H1 (cell line): ENCODE results near the gene CD300LF. TPM values are rescaled to one million over a fixed set of nuclear protein-coding genes. Genes with fewer than 3 reads are reported as not detected.

ENCODE experiments used
- CTCF ChIA-PET: fragments of 300-600 bp; sonication (Branson Sonifier 250); formaldehyde crosslinking; loops from one replicate; lab custom pipeline; 2021; ENCODE audit not compliant: partially characterized antibody; lab: Charles Lee
- POLR2A ChIA-PET: fragments of 300-600 bp; sonication (Branson Sonifier 250); formaldehyde crosslinking; loops from one replicate; lab custom pipeline; 2021; ENCODE audit warnings: inconsistent platforms; ENCODE audit not compliant: partially characterized antibody; lab: Charles Lee
- DNase-seq, 2 experiments: peaks; one replicate each; pipeline versions ENCODE4 v3.0.0 to v3.0.0-alpha.2; 2010 to 2022; ENCODE audit warnings: low spot score in 2 of 2, low read depth in 1 of 2, mixed read lengths in 1 of 2
- FAIRE-seq: peaks from 2 replicates; lab custom pipeline; 2011; peaks lifted over from hg19 to GRCh38; lab: Jason Lieb, UNC
- H2AFZ ChIP-seq: 2 replicates; pipeline ENCODE4 v1.8.1; 2012; ENCODE audit warnings: low read length, inconsistent platforms
- H2AK5ac ChIP-seq: 2 replicates; pipeline ENCODE4 v1.6.1; 2013; ENCODE audit warnings: low read depth, low read length
- H2BK120ac ChIP-seq: replicated peaks from 2 replicates; pipeline ENCODE3; 2013; ENCODE audit warnings: low read depth, low read length, inconsistent platforms
- H2BK12ac ChIP-seq: 2 replicates; pipeline ENCODE4 v1.6.1; 2013; ENCODE audit warnings: low read depth, low read length
- H2BK15ac ChIP-seq: 2 replicates; pipeline ENCODE4 v1.6.1; 2013; ENCODE audit warnings: low read length
- H2BK20ac ChIP-seq: 2 replicates; pipeline ENCODE4 v1.6.1; 2013; ENCODE audit warnings: low read length
- H2BK5ac ChIP-seq: 2 replicates; pipeline ENCODE4 v1.6.1; 2013; ENCODE audit warnings: low read depth, low read length
- H3K14ac ChIP-seq: 2 replicates; pipeline ENCODE4 v1.6.1; 2013; ENCODE audit warnings: inconsistent platforms; ENCODE audit not compliant: insufficient read length
- H3K18ac ChIP-seq: 2 replicates; pipeline ENCODE4 v1.6.1; 2013; ENCODE audit warnings: low read length; ENCODE audit errors: extremely low read depth
- H3K23ac ChIP-seq: 2 replicates; pipeline ENCODE4 v1.6.1; 2013; ENCODE audit warnings: inconsistent platforms; ENCODE audit not compliant: insufficient read length
- H3K23me2 ChIP-seq: 2 replicates; pipeline ENCODE4 v1.6.1; 2013; ENCODE audit warnings: low read depth, low read length
- H3K27ac ChIP-seq: 2 replicates; pipeline ENCODE4 v1.6.1; 2011; ENCODE audit warnings: low read depth, low read length, inconsistent platforms
- H3K27me3 ChIP-seq, 4 experiments: replicated peaks in 1 of 4; 1 replicate in 1 of 4; 2 replicates in 3 of 4; pipeline versions ENCODE4 v1.6.1 to v1.8.1; 2011 to 2013; ENCODE audit warnings: low read length in 3 of 4, mild to moderate bottlenecking in 3 of 4, inconsistent platforms in 2 of 4, mixed read lengths in 2 of 4, moderate library complexity in 1 of 4; ENCODE audit not compliant: control insufficient read depth in 3 of 4, insufficient read depth in 3 of 4; ENCODE audit errors: extremely low read depth in 1 of 4
- H3K36me3 ChIP-seq, 4 experiments: 2 replicates each; pipeline versions ENCODE4 v1.6.1 to v1.8.1; 2011 to 2013; ENCODE audit warnings: mild to moderate bottlenecking in 4 of 4, low read length in 3 of 4, moderate library complexity in 2 of 4, control low read depth in 1 of 4, inconsistent platforms in 1 of 4; ENCODE audit not compliant: insufficient read depth in 4 of 4, control insufficient read depth in 2 of 4
- H3K4ac ChIP-seq: replicated peaks from 2 replicates; pipeline ENCODE3; 2013; ENCODE audit warnings: low read length, low read depth, mixed read lengths, inconsistent platforms; ENCODE audit not compliant: insufficient read length
- H3K4me1 ChIP-seq, 4 experiments: replicated peaks in 1 of 4; 1 replicate in 1 of 4; 2 replicates in 3 of 4; pipeline versions ENCODE4 v1.6.1 to v1.8.1; 2011 to 2013; ENCODE audit warnings: low read length in 3 of 4, inconsistent platforms in 2 of 4, mixed read lengths in 1 of 4; ENCODE audit not compliant: insufficient read depth in 4 of 4, control insufficient read depth in 3 of 4
- H3K4me2 ChIP-seq, 2 experiments: 2 replicates each; pipeline versions ENCODE4 v1.6.1 to v1.8.1; 2011 to 2013; ENCODE audit warnings: low read depth in 2 of 2, low read length in 2 of 2, control low read depth in 1 of 2, inconsistent platforms in 1 of 2, mild to moderate bottlenecking in 1 of 2; ENCODE audit not compliant: insufficient read depth in 1 of 2
- H3K4me3 ChIP-seq, 4 experiments: fragments of 200-600, 300-600 bp in 1 of 4; sonication (generic), shearing (Covaris generic), sonication (Bioruptor Twin) in 1 of 4; 2 replicates each; pipeline versions ENCODE4 v1.5.1 to v1.8.1; 2011 to 2016; ENCODE audit warnings: low read length in 4 of 4, low read depth in 3 of 4, control low read depth in 2 of 4, inconsistent platforms in 2 of 4, mild to moderate bottlenecking in 2 of 4, mixed read lengths in 1 of 4, moderate library complexity in 1 of 4; ENCODE audit not compliant: insufficient read depth in 2 of 4; ENCODE audit errors: extremely low read depth in 1 of 4
- H3K56ac ChIP-seq: replicated peaks from 2 replicates; pipeline ENCODE3; 2013; ENCODE audit warnings: low read depth, mild to moderate bottlenecking, mixed read lengths, low read length, inconsistent platforms; ENCODE audit not compliant: insufficient read length
- H3K79me1 ChIP-seq: 2 replicates; pipeline ENCODE4 v1.6.1; 2013; ENCODE audit warnings: low read depth, low read length, control low read depth
- H3K79me2 ChIP-seq, 2 experiments: 2 replicates each; pipeline versions ENCODE4 v1.6.1 to v1.8.1; 2012 to 2013; ENCODE audit warnings: low read length in 2 of 2, mild to moderate bottlenecking in 2 of 2, inconsistent platforms in 1 of 2; ENCODE audit not compliant: insufficient read depth in 2 of 2, control insufficient read depth in 1 of 2
- H3K9ac ChIP-seq, 4 experiments: replicated peaks in 1 of 4; 1 replicate in 1 of 4; 2 replicates in 3 of 4; pipeline versions ENCODE4 v1.6.1 to v1.8.1; 2011 to 2013; ENCODE audit warnings: low read depth in 3 of 4, low read length in 3 of 4, control low read depth in 2 of 4, mild to moderate bottlenecking in 2 of 4, moderate library complexity in 2 of 4, inconsistent platforms in 1 of 4; ENCODE audit errors: extremely low read depth in 1 of 4
- H3K9me3 ChIP-seq, 2 experiments: 2 replicates each; pipeline versions ENCODE4 v1.6.1 to v1.8.1; 2012 to 2013; ENCODE audit warnings: mild to moderate bottlenecking in 2 of 2, moderate library complexity in 2 of 2, control low read depth in 1 of 2, inconsistent platforms in 1 of 2, low read depth in 1 of 2, low read length in 1 of 2, mixed read lengths in 1 of 2; ENCODE audit not compliant: insufficient read depth in 2 of 2
- H4K20me1 ChIP-seq, 2 experiments: replicated peaks in 1 of 2; 2 replicates each; pipeline versions ENCODE3 to v1.8.1; 2011 to 2013; ENCODE audit warnings: inconsistent platforms in 2 of 2, low read length in 2 of 2, mild to moderate bottlenecking in 1 of 2; ENCODE audit not compliant: insufficient read depth in 2 of 2, control insufficient read depth in 1 of 2
- H4K5ac ChIP-seq: 2 replicates; pipeline ENCODE4 v1.6.1; 2013; ENCODE audit warnings: low read length, low read depth, mixed read lengths, inconsistent platforms; ENCODE audit not compliant: insufficient read length
- H4K8ac ChIP-seq: 2 replicates; pipeline ENCODE4 v1.8.0; 2013; ENCODE audit warnings: mild to moderate bottlenecking, moderate library complexity, low read length, inconsistent platforms; ENCODE audit not compliant: insufficient read depth; ENCODE audit errors: extremely low read depth
- H4K91ac ChIP-seq: replicated peaks from 2 replicates; pipeline ENCODE3; 2013; ENCODE audit warnings: low read length, mixed read lengths, inconsistent platforms; ENCODE audit not compliant: insufficient read length
- CEBPB ChIP-seq: IDR thresholded peaks from 2 replicates; pipeline ENCODE4 v1.6.1; 2012; ENCODE audit warnings: low read depth, low read length
- TBP ChIP-seq: IDR thresholded peaks from 2 replicates; pipeline ENCODE4 v1.6.1; 2011; ENCODE audit warnings: low read depth, low read length, improper control_type of control experiment
- WGBS, 2 experiments: shearing (Covaris generic) in 1 of 2; methylation state at CpG; one replicate each; pipeline versions ENCODE4 v1.1.6 to v1.1.7; 2013 to 2015; ENCODE audit warnings: low lambda C conversion rate in 2 of 2, mixed read lengths in 2 of 2, inconsistent platforms in 1 of 2, low coverage in 1 of 2, missing lambda C conversion rate in 1 of 2; ENCODE audit not compliant: insufficient replicate concordance in 2 of 2, insufficient coverage in 1 of 2, insufficient read length in 1 of 2; ENCODE audit errors: extremely low coverage in 1 of 2, missing lambda C conversion rate in 1 of 2; 5-methylcytosine and 5-hydroxymethylcytosine counted together
- polyA plus RNA-seq, 7 experiments: library from polyadenylated mRNA; depleted of rRNA in 3 of 7; stranded (reverse) in 5 of 7; unstranded in 2 of 7; fragments of >200 nt in 5 of 7; fragments of 200-250 nt in 2 of 7; gene quantifications; 1 replicate in 5 of 7; 2 replicates in 1 of 7; 4 replicates in 1 of 7; pipeline versions ENCODE4 v1.2.1 to v1.2.3, GENCODE V29; 2011 to 2013; ENCODE audit warnings: missing spikeins in 2 of 7, mixed read lengths in 2 of 7
- total RNA-seq: library from RNA; stranded (reverse); fragmentation: NEBNext Ultra II Directional; extraction: Animal tissue kit (Norgen Biotek cat#: 25700); gene quantifications from 2 replicates; pipeline ENCODE4 v1.2.1, GENCODE V29; 2021

CD300LF gene
- total and polyA plus RNA-seq, 2 of the 8 experiments (the other 6 are each of a cell fraction or from before 2014, with no cell fraction given): not detected

- Histone ChIP-seq H3K79me2 (peaks cover 7 to 80% of the 10 kb centered on the region in 2 experiments; a peak in 3 of 4 replicates), H3K9ac (no peak overlapping the region), H3K23me2 (peaks cover 11% of the 10 kb centered on the region), H2AFZ (no peak overlapping the region), H3K27me3 (no peaks in the 10 kb centered on the region), H2BK20ac (no peak overlapping the region), H2BK120ac (no peak overlapping the region), H3K14ac (no peak overlapping the region), H3K9me3 (no peaks in the 10 kb centered on the region), H4K91ac (no peak overlapping the region), H3K18ac (no peak overlapping the region), H3K4me1 (peaks cover 0 to 32% (median 18%) of the 10 kb centered on the region in 4 experiments; a peak in 6 of 7 replicates), H3K56ac (no peak overlapping the region), H2AK5ac (no peak overlapping the region), H2BK15ac (no peak overlapping the region), H3K36me3 (peaks cover 0 to 5% (median 0%) of the 10 kb centered on the region in 4 experiments; a peak in 1 of 8 replicates), H4K5ac (no peak overlapping the region), H4K8ac (no peak overlapping the region), H3K4me2 (no peak overlapping the region; a peak in 1 of 4 replicates), H2BK12ac (no peak overlapping the region), H2BK5ac (no peak overlapping the region), H3K4me3 (no peak overlapping the region), H3K79me1 (peaks cover 24% of the 10 kb centered on the region), H3K4ac (no peak overlapping the region), H3K23ac (no peak overlapping the region), H4K20me1 (peaks cover 19 to 34% of the 10 kb centered on the region in 2 experiments)
- DNase-seq: no peak
- no peak for FAIRE-seq
- ChIA-PET POLR2A (interaction anchor here (1.2 to 9.3 kb wide), 5 partner anchors 10 to 22 kb away, joined by 3 to 70 read pairs (median 54); partner anchors contain the start of genes NAT9 and RAB37), CTCF (interaction anchor here (1.0 to 15.7 kb wide), 6 partner anchors 6 to 106 kb away, joined by 3 to 231 read pairs (median 22); partner anchors contain the start of genes NAT9 and RAB37)
- 90 to 100% methylated on average over 1 to 9 of the region's 9 CpGs for WGBS, 2 experiments
- TF ChIP-seq TBP: no peak
- peak; percentile 22; the same call in 1 of the 2 replicates for TF ChIP-seq CEBPB
- TF ChIP-seq, all 59 proteins: peak for 1
- H3K27ac ChIP-seq: no peak overlapping the region
Measured at GRCh38 chr17:74752415-74752814, 39.7 kb upstream of the CD300LF start.
